T-helper 1 cell (primary cell): ENCODE results near the gene PACS2.
A peak's percentile ranks its signal among the peaks of the same experiment; 100 is the strongest.

Experiments used
- DNase-seq, 5 donors: peaks; one replicate each; pipeline ENCODE4 v3.0.0-alpha.2; 2012 to 2020

The PACS2 gene

GRCh38 chr14:105375635-105376057 lies 61.1 kb downstream of the PACS2 start:
- DNase-seq = peak in 1 of 5 donors; percentile 50

GRCh38 chr14:105376521-105377440 lies 62.2 kb downstream of the PACS2 start:
- DNase-seq = peak in 1 of 5 donors; percentile 13

- DNase-seq = no peak
These were observed 63.1 kb downstream of the PACS2 start for GRCh38 chr14:105377555-105378182.

GRCh38 chr14:105378199-105378598 lies 63.7 kb downstream of the PACS2 start:
- no peak for DNase-seq

GRCh38 chr14:105378873-105379685 lies 64.5 kb downstream of the PACS2 start:
- peak in 1 of 5 donors; percentile 6 for DNase-seq

GRCh38 chr14:105379946-105380345 lies 65.4 kb downstream of the PACS2 start:
- DNase-seq = peak in 1 of 5 donors; percentile 7

- peak in 1 of 5 donors; percentile 10 for DNase-seq
These were observed 66.2 kb downstream of the PACS2 start for GRCh38 chr14:105380756-105381155.

- DNase-seq = peak in 1 of 5 donors; percentile 9
These were observed 67.1 kb downstream of the PACS2 start for GRCh38 chr14:105381446-105382342.

GRCh38 chr14:105382343-105383082 lies 68.0 kb downstream of the PACS2 start:
- peak in 1 of 5 donors; percentile 8 for DNase-seq

GRCh38 chr14:105383083-105383730 lies 68.7 kb downstream of the PACS2 start:
- no peak for DNase-seq

GRCh38 chr14:105384041-105384557 lies 69.6 kb downstream of the PACS2 start:
- no peak for DNase-seq

- no peak for DNase-seq
These were observed 70.2 kb downstream of the PACS2 start for GRCh38 chr14:105384605-105385321.

- DNase-seq = no peak
These were observed 70.7 kb downstream of the PACS2 start for GRCh38 chr14:105385322-105385637.

- DNase-seq = peak in 1 of 5 donors; percentile 9
These were observed 71.3 kb downstream of the PACS2 start for GRCh38 chr14:105385698-105386365.

- DNase-seq = peak in 1 of 5 donors; percentile 10
These were observed 72.3 kb downstream of the PACS2 start for GRCh38 chr14:105386581-105387529.

GRCh38 chr14:105387530-105387922 lies 73.0 kb downstream of the PACS2 start:
- no peak for DNase-seq

GRCh38 chr14:105388110-105388951 lies 73.8 kb downstream of the PACS2 start:
- DNase-seq = no peak
